HepG2 (cell line): ENCODE results near the gene GPR31. TPM values are rescaled to one million over a fixed set of nuclear protein-coding genes. Genes with fewer than 3 reads are reported as not detected.

Experiments
- ATAC-seq: fragments of 200-7000 bp; cut with Tn5 transposase; 3 replicates; pipeline ENCODE4 v1.9.1; 2020; ENCODE audit warnings: mild to moderate bottlenecking, moderate library complexity
- BruUV-seq: library from RNA; stranded (reverse); fragments of 400-500 nt; replicated peaks from 2 replicates; lab custom pipeline; 2021; lab: Mats Ljungman, UMichigan
- CTCF ChIA-PET: fragments of 300-600 bp; formaldehyde crosslinking; extraction: SDS; loops from one replicate; lab custom pipeline; 2021; ENCODE audit warnings: low total read pairs, inconsistent platforms, low intra/inter-chr PET ratio; lab: Yijun Ruan, JAX
- POLR2A ChIA-PET: fragments of 350-600 bp; sonication (Branson Sonifier 250); formaldehyde crosslinking; loops from one replicate; lab custom pipeline; 2020; ENCODE audit warnings: antibody characterized with exemption, inconsistent platforms; lab: Yijun Ruan, JAX
- DNase-seq: peaks from one replicate; pipeline ENCODE4 v3.0.0-alpha.2; 2015; ENCODE audit warnings: low spot score
- FAIRE-seq: peaks from 3 replicates; lab custom pipeline; 2011; peaks lifted over from hg19 to GRCh38; lab: Jason Lieb, UNC
- H2AFZ ChIP-seq: one replicate; pipeline ENCODE4 v1.6.1; 2011; ENCODE audit warnings: low read length, inconsistent platforms
- H3K27ac ChIP-seq: fragments of 300-600 bp; 3 replicates; pipeline ENCODE4 v1.8.0; 2011; ENCODE audit warnings: mixed run types, mild to moderate bottlenecking, mixed read lengths, low read length, inconsistent platforms; ENCODE audit not compliant: insufficient read depth; ENCODE audit errors: extremely low read length
- H3K27me3 ChIP-seq, 2 experiments: fragments of 200-600 bp in 1 of 2; 2 replicates in 1 of 2; 3 replicates in 1 of 2; pipeline versions ENCODE4 v1.6.0 to v1.8.0; 2011; ENCODE audit warnings: low read length in 2 of 2, mild to moderate bottlenecking in 2 of 2, moderate library complexity in 2 of 2, inconsistent platforms in 1 of 2; ENCODE audit not compliant: insufficient read depth in 2 of 2, control insufficient read depth in 1 of 2
- H3K36me3 ChIP-seq, 2 experiments: fragments of 200-600 bp in 1 of 2; replicated peaks in 1 of 2; 2 replicates in 1 of 2; 3 replicates in 1 of 2; pipeline versions ENCODE4 v1.5.1 to v1.8.0; 2011; ENCODE audit warnings: low read length in 2 of 2, inconsistent platforms in 1 of 2; ENCODE audit not compliant: insufficient read depth in 2 of 2, control insufficient read depth in 1 of 2
- H3K4me1 ChIP-seq: 2 replicates; pipeline ENCODE4 v1.5.1; 2012; ENCODE audit warnings: low read length, inconsistent platforms; ENCODE audit not compliant: insufficient read depth
- H3K4me2 ChIP-seq: 2 replicates; pipeline ENCODE4 v1.6.0; 2011; ENCODE audit warnings: low read depth, low read length, inconsistent platforms
- H3K4me3 ChIP-seq, 3 experiments: fragments of 200-600 bp in 1 of 3; sonication (generic), shearing (Covaris generic) in 1 of 3; replicated peaks in 1 of 3; 2 replicates each; pipeline ENCODE4 v1.5.1; 2011 to 2016; ENCODE audit warnings: low read length in 3 of 3, inconsistent platforms in 2 of 3, low read depth in 2 of 3, mild to moderate bottlenecking in 2 of 3, control low read depth in 1 of 3, mixed read lengths in 1 of 3; ENCODE audit not compliant: insufficient read depth in 1 of 3
- H3K79me2 ChIP-seq: one replicate; pipeline ENCODE4 v1.6.1; 2011; ENCODE audit warnings: low read length, inconsistent platforms; ENCODE audit not compliant: insufficient read depth
- H3K9ac ChIP-seq: 2 replicates; pipeline ENCODE4 v1.6.0; 2011; ENCODE audit warnings: mild to moderate bottlenecking, low read depth, low read length, inconsistent platforms; ENCODE audit not compliant: insufficient read depth
- H3K9me3 ChIP-seq: 2 replicates; pipeline ENCODE4 v1.5.1; 2012; ENCODE audit warnings: mild to moderate bottlenecking, low read length
- H4K20me1 ChIP-seq: 2 replicates; pipeline ENCODE4 v1.6.0; 2011; ENCODE audit warnings: inconsistent platforms, mild to moderate bottlenecking, low read length, moderate library complexity; ENCODE audit not compliant: insufficient read depth
- ARHGAP35 ChIP-seq: sonication (generic); formaldehyde crosslinking; IDR thresholded peaks from 2 replicates; pipeline ENCODE4 v1.9.0; 2022; ENCODE audit warnings: mild to moderate bottlenecking, inconsistent platforms, moderate library complexity, missing genetic modification reagents, borderline replicate concordance
- ATAD3A ChIP-seq: sonication (generic); formaldehyde crosslinking; IDR thresholded peaks from 2 replicates; pipeline ENCODE4 v1.4.0; 2020; ENCODE audit warnings: missing genetic modification reagents
- GPN1 ChIP-seq: sonication (generic); formaldehyde crosslinking; IDR thresholded peaks from 2 replicates; pipeline ENCODE4 v1.5.1; 2020; ENCODE audit warnings: missing genetic modification reagents, borderline replicate concordance
- JUN ChIP-seq: sonication (generic); formaldehyde crosslinking; IDR thresholded peaks from 2 replicates; pipeline ENCODE4 v1.4.0; 2020; ENCODE audit warnings: mild to moderate bottlenecking, missing genetic modification reagents
- KLF12 ChIP-seq: sonication (generic); formaldehyde crosslinking; IDR thresholded peaks from 2 replicates; pipeline ENCODE4 v1.4.0; 2020; ENCODE audit warnings: missing genetic modification reagents, borderline replicate concordance
- NCOA2 ChIP-seq: sonication (generic); formaldehyde crosslinking; IDR thresholded peaks from 2 replicates; pipeline ENCODE4 v1.8.0; 2022; ENCODE audit warnings: inconsistent platforms
- RARA ChIP-seq: IDR thresholded peaks from 2 replicates; pipeline ENCODE4 v1.6.1; 2016; ENCODE audit warnings: missing genetic modification reagents, missing compliant biosample characterization
- SMC3 ChIP-seq: IDR thresholded peaks from 2 replicates; pipeline ENCODE4 v1.6.1; 2011; ENCODE audit warnings: low read length, improper control_type of control experiment
- SSRP1 ChIP-seq: IDR thresholded peaks from 2 replicates; pipeline ENCODE4 v1.6.1; 2016; ENCODE audit warnings: control low read depth
- ZNF12 ChIP-seq: sonication (generic); formaldehyde crosslinking; IDR thresholded peaks from 2 replicates; pipeline ENCODE4 v1.5.0; 2020; ENCODE audit warnings: missing genetic modification reagents
- ZNF329 ChIP-seq: sonication (generic); formaldehyde crosslinking; IDR thresholded peaks from 2 replicates; pipeline ENCODE4 v1.9.0; 2021; ENCODE audit warnings: low read depth, mild to moderate bottlenecking, missing genetic modification reagents
- ZNF703 ChIP-seq: sonication (generic); formaldehyde crosslinking; IDR thresholded peaks from 2 replicates; pipeline ENCODE4 v1.5.1; 2020; ENCODE audit warnings: missing genetic modification reagents, mild to moderate bottlenecking, moderate library complexity, borderline replicate concordance
- WGBS: methylation state at CpG from one replicate; pipeline ENCODE4 v1.1.6; 2017; ENCODE audit warnings: low lambda C conversion rate; 5-methylcytosine and 5-hydroxymethylcytosine counted together
- in situ Hi-C: cut with HindIII; loops from 2 replicates; pipeline ENCODE4 v1.10.0; 2017; ENCODE audit warnings: low pct_unique_long_range_greater_than_20kb; ENCODE audit not compliant: extremely low pct_ligation_motif_present
- intact Hi-C: fragments of 100-400 bp; cut with micrococcal nuclease; formaldehyde crosslinking; loops from one replicate; pipeline ENCODE4 v1.10.0; 2022; ENCODE audit not compliant: unreplicated experiment
- polyA plus RNA-seq, 8 experiments: library from polyadenylated mRNA; depleted of rRNA in 3 of 8; stranded (reverse) in 7 of 8; unstranded in 1 of 8; fragments of >200 nt; fragmentation: Illumina TruSeq in 4 of 8; extraction: Trizol in 4 of 8; gene quantifications; 2 replicates each; pipeline versions ENCODE4 v1.2.1 to v1.2.3, GENCODE V29; 2011 to 2016; ENCODE audit warnings: low read depth in 4 of 8, missing spikeins in 1 of 8, mixed read lengths in 1 of 8; ENCODE audit not compliant: insufficient read depth in 1 of 8
- total RNA-seq, 5 experiments: library from RNA; depleted of rRNA; stranded (reverse); fragments of >200 nt; fragmentation: Illumina TruSeq; extraction: Trizol; gene quantifications; 2 replicates each; pipeline ENCODE4 v1.2.3, GENCODE V29; 2016; ENCODE audit warnings: low read depth in 1 of 5
- TF ChIP-seq, protein P1 (sequence below): sonication (generic); formaldehyde crosslinking; IDR thresholded peaks from 2 replicates; pipeline ENCODE4 v1.4.0; 2020; ENCODE audit warnings: mild to moderate bottlenecking, missing genetic modification reagents, borderline replicate concordance
- TF ChIP-seq, protein P2 (sequence below): sonication (generic); formaldehyde crosslinking; IDR thresholded peaks from 2 replicates; pipeline ENCODE4 v1.5.1; 2020; ENCODE audit warnings: mild to moderate bottlenecking, missing genetic modification reagents, moderate library complexity

GPR31 gene
- total and polyA plus RNA-seq, 2 of the 13 experiments (the other 11 are each of a cell fraction or from before 2014, with no cell fraction given), result not detected

DNA sequence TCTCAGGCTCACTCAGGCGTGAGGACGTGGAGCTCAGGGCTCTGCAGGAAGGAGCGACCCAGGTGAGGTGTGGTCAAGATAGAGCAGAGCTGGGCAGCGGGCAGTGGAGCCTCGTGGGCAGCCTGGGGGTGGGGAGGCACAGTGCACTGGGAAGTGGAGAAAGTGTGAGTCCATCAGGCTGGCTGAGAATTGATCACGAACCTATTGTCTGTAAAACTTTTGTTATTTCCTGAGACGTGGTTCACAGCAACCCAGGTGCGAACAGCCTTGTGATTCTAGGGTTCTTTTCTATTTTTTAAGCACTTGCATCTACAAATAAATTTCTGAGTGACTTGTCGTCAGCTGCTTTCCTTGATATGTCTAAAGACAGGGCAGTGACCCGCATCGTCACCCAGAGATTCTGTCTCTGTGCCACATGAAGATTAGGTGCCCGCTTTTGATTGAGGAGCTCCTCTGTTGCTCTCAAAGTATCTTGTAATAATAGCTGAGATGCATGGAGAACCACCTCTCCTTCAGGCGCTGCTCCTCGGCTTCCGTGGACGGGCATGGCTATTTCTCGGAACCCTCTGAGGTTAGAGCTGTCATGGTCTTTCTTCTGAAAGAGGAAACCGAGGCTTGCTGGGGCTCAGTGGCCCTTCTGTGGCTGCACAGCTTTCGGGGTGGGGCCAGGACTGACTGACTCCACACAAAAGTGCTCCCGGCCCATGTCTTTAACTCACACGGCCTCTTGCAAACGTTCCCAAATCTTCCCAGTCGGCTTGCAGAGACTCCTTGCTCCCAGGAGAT, 35.5 kb downstream of the GPR31 start:
- Histone ChIP-seq H3K9ac (no peak overlapping the region), H4K20me1 (no peaks in the 10 kb centered on the region), H3K36me3 (no peaks in the 10 kb centered on the region), H3K4me3 (peak overlapping the region in 1 of 3 experiments; percentile 63; a peak in 2 of 6 replicates), H2AFZ (peak overlapping the region; percentile 0), H3K4me2 (peak overlapping the region; percentile 80), H3K4me1 (peaks cover 70% of the 10 kb centered on the region), H3K27ac (peak overlapping the region; percentile 53), H3K9me3 (peaks cover 10% of the 10 kb centered on the region), H3K27me3 (no peaks in the 10 kb centered on the region), H3K79me2 (peaks cover 9% of the 10 kb centered on the region)
- POLR2A ChIA-PET, result interaction anchor here (0.8 to 2.5 kb wide), 5 partner anchors 8 to 19 kb away, joined by 3 to 33 read pairs (median 5); no protein-coding TSS in a partner anchor
- 85% methylated on average over 21 of the region's 23 CpGs for WGBS
- ATAC-seq (peak; percentile 21), FAIRE-seq (no peak), DNase-seq (no peak)
- CTCF ChIA-PET, result no interaction called here
- in situ Hi-C loops (no loop called here), intact Hi-C loops (loop anchor here (5.0 kb wide), 1 partner anchor 45 kb away; no protein-coding TSS in a partner anchor)
- no TSS peak for BruUV-seq
- TF ChIP-seq, protein P1, sequence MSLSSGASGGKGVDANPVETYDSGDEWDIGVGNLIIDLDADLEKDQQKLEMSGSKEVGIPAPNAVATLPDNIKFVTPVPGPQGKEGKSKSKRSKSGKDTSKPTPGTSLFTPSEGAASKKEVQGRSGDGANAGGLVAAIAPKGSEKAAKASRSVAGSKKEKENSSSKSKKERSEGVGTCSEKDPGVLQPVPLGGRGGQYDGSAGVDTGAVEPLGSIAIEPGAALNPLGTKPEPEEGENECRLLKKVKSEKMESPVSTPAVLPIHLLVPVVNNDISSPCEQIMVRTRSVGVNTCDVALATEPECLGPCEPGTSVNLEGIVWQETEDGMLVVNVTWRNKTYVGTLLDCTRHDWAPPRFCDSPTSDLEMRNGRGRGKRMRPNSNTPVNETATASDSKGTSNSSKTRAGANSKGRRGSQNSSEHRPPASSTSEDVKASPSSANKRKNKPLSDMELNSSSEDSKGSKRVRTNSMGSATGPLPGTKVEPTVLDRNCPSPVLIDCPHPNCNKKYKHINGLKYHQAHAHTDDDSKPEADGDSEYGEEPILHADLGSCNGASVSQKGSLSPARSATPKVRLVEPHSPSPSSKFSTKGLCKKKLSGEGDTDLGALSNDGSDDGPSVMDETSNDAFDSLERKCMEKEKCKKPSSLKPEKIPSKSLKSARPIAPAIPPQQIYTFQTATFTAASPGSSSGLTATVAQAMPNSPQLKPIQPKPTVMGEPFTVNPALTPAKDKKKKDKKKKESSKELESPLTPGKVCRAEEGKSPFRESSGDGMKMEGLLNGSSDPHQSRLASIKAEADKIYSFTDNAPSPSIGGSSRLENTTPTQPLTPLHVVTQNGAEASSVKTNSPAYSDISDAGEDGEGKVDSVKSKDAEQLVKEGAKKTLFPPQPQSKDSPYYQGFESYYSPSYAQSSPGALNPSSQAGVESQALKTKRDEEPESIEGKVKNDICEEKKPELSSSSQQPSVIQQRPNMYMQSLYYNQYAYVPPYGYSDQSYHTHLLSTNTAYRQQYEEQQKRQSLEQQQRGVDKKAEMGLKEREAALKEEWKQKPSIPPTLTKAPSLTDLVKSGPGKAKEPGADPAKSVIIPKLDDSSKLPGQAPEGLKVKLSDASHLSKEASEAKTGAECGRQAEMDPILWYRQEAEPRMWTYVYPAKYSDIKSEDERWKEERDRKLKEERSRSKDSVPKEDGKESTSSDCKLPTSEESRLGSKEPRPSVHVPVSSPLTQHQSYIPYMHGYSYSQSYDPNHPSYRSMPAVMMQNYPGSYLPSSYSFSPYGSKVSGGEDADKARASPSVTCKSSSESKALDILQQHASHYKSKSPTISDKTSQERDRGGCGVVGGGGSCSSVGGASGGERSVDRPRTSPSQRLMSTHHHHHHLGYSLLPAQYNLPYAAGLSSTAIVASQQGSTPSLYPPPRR (CRISPR knock-in tag), result no peak
- TF ChIP-seq NCOA2 (no peak), SSRP1 (CRISPR knock-in tag) (no peak), SMC3 (no peak), ATAD3A (no peak), ZNF12 (no peak), GPN1 (CRISPR knock-in tag) (no peak), RARA (CRISPR knock-in tag) (no peak), ZNF329 (no peak), ARHGAP35 (CRISPR knock-in tag) (no peak), JUN (CRISPR knock-in tag) (no peak), ZNF703 (no peak), KLF12 (CRISPR knock-in tag) (0 out of 2 replicates have a peak, but pooled peaks have one; percentile 30)
- TF ChIP-seq, protein P2, sequence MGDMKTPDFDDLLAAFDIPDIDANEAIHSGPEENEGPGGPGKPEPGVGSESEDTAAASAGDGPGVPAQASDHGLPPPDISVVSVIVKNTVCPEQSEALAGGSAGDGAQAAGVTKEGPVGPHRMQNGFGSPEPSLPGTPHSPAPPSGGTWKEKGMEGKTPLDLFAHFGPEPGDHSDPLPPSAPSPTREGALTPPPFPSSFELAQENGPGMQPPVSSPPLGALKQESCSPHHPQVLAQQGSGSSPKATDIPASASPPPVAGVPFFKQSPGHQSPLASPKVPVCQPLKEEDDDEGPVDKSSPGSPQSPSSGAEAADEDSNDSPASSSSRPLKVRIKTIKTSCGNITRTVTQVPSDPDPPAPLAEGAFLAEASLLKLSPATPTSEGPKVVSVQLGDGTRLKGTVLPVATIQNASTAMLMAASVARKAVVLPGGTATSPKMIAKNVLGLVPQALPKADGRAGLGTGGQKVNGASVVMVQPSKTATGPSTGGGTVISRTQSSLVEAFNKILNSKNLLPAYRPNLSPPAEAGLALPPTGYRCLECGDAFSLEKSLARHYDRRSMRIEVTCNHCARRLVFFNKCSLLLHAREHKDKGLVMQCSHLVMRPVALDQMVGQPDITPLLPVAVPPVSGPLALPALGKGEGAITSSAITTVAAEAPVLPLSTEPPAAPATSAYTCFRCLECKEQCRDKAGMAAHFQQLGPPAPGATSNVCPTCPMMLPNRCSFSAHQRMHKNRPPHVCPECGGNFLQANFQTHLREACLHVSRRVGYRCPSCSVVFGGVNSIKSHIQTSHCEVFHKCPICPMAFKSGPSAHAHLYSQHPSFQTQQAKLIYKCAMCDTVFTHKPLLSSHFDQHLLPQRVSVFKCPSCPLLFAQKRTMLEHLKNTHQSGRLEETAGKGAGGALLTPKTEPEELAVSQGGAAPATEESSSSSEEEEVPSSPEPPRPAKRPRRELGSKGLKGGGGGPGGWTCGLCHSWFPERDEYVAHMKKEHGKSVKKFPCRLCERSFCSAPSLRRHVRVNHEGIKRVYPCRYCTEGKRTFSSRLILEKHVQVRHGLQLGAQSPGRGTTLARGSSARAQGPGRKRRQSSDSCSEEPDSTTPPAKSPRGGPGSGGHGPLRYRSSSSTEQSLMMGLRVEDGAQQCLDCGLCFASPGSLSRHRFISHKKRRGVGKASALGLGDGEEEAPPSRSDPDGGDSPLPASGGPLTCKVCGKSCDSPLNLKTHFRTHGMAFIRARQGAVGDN (CRISPR knock-in tag), result peak; percentile 63
